Stimulated activated CD4-positive, alpha-beta T cell treated with anti-CD3 and anti-CD28 coated beads, TNF-alpha, amount 100 ng/mL, for 24 hours (primary cell): ENCODE results near the gene KCNIP4.

Experiments used
- DNase-seq, 3 experiments: peaks; one replicate each; pipeline ENCODE4 v3.0.0-alpha.2; 2020; ENCODE audit warnings: low read depth in 3 of 3

Gene KCNIP4

GRCh38 chr4:21765810-21766407 is 182.7 kb downstream of the KCNIP4 start:
- peak in 1 of 3 experiments; percentile 4 for DNase-seq

- DNase-seq: no peak
Measured at GRCh38 chr4:21763855-21764254, 184.7 kb downstream of the KCNIP4 start.

DNA sequence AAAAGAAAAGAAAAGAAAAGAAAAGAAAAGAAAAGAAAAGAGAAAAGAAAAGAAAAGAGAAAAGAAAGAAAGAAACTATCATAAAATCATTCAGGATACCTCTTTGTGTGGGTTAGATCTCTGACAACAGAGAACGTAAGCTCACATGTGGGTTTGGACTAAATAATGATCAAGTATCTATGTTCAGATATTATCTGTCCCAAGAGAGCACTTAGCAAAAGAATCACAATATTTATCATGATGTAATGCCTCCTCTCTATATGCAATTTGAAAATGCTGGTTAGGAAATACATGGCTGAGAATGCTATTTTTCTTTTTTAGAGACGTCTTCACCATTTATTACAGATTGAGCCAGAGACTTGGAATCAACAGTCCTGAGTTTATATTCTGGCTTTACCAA is 191.3 kb downstream of the KCNIP4 start:
- no peak for DNase-seq

GRCh38 chr4:21753084-21753760 is 195.3 kb downstream of the KCNIP4 start:
- no peak for DNase-seq

DNA sequence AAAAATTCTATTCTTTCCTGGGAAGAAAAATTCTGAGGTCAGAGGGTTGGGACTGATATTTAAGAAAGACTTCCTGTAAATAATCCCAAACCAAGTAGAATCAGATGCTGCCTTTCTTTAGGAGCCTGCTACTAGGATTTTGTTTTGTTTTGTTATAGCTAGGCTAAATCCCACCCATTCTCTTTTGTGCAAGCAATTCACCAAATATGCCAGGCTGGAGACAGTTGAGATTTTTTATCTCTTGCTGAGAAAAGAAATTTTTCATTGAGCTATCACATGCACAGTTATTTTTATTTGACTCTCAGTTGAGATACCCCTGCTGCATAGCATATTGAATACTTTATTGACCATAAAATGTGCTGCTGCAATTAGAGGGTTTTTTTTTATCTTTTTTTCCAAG is 196.0 kb downstream of the KCNIP4 start:
- DNase-seq: no peak

GRCh38 chr4:21749924-21750323 is 198.6 kb downstream of the KCNIP4 start:
- no peak for DNase-seq

- no peak for DNase-seq
Measured at GRCh38 chr4:21749412-21749811, 199.2 kb downstream of the KCNIP4 start.

DNA sequence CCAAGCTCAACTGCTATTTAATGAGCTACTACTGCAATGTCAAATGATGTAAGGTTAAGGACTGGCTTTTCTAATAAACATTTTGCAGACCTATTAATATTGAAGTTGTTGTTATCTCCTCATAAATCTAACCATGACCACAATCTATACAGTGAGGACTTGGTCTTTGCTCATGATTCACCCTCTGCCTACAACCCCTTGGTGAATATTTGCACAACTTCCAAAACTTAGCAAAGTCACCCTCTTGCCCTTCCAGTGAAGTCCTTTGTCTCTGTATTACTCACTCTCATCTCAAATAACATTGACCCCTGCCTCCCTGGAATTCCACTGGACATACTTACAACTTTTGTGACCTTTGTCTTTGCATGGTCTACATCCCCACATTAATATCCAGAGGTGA is 204.5 kb downstream of the KCNIP4 start:
- no peak for DNase-seq

DNA sequence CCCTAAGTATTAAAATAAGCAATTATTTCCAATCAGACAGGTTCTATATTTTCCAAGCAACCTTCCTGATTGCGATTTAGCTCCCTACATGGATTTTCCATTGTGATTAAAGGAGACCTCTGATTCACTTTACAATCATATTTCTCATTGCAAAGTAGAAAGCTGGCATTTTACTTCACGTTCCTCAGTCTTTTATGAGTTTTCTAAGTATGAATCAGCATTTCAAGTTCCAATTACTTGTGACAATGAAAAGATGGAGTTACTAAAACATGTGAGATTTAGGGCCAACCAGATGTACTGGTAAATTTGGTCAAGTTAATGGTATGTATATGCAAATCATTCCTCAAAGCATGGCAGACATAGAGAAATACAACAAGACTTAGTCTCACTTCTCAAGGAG is 206.2 kb downstream of the KCNIP4 start:
- no peak for DNase-seq

- no peak for DNase-seq
Measured at GRCh38 chr4:21738821-21739220, 209.8 kb downstream of the KCNIP4 start.

GRCh38 chr4:21735866-21736265 is 212.7 kb downstream of the KCNIP4 start:
- DNase-seq: no peak

DNA sequence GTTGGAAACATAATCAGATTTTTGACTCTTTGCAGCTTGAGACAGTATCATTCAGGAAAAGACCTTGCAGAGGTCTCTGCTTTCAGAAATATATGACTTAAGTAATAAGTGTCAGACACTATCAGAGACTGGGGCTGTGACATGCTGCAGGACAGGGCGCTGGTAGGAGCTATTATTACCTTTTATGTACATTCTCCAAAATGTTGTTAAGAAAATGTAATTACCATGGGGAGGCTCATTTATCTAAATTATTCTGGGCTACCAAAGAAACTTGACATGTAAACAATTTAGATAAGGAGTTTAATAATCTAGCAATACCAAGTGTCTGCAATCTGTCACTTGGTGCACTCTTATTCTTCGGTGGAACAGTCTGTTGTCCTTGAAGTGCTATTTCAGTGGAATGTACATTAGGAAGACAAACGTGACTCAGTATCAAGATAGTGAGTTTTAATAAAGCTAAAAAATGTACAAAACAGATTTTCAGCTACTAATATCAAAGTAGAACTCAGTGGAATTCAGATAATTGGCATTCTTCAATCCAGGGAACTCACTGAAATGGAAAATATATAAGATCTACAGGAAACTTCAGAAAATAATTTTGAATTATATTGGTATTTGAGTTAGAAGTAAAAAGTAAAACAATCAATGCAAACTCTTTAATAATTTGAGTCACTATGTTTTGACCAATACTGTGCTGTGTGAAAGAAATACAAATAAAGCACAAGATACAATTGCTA is 214.5 kb downstream of the KCNIP4 start:
- no peak for DNase-seq

- no peak for DNase-seq
Measured at GRCh38 chr4:21728304-21728703, 220.3 kb downstream of the KCNIP4 start.

- DNase-seq: no peak
Measured at GRCh38 chr4:21726255-21726815, 222.2 kb downstream of the KCNIP4 start.

GRCh38 chr4:21722157-21722839 is 226.3 kb downstream of the KCNIP4 start:
- DNase-seq: no peak

DNA sequence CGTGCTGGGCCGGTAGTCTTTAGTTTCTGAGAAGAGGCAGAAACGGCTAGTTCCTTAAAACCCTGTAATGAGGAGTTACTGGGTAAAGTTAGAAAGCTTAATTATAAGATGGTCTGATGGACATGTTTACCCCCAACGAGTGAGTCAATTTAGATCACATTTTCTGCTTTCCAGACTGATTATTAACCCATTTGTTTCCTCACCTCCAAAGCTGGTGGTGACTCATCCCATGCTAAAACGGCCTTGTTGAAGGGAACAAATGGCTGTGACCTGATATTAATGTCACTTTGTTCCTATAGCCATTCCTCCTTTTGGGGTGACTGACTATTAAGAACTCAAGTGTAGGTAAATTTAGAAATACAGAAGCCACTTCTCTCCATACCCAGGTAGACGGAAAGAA is 232.0 kb downstream of the KCNIP4 start:
- DNase-seq: no peak

DNA sequence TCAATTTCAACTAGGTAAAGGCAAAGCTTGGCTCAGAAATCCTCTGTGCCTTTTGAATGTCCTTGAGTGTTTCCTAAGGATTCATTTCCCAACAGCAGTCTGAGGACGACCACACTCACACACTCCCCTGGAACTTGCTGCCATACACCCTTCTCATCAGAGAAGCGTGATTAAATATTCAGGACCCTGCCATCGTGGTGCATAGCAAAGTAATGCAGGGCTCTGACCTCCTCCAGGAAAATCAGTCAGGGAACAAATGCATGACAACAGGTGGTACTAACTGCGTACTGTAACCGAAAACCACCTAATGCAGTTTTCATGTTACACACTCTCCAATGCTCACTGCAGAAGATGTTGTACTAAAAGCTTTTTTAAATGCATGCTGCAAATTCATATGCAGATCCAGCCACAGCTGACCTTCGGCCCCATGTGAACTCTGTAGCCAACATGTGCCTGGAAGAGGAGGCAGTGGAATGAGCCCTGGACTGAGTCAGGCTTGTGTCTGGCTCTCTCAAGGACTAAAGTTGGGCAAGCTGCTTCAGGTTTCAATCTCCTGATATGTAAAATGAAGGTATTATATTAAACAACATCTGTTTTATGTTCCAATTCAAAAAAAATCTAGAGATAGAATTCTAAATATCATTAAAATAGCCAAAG is 238.3 kb downstream of the KCNIP4 start:
- no peak for DNase-seq

GRCh38 chr4:21709761-21710160 is 238.8 kb downstream of the KCNIP4 start:
- no peak for DNase-seq

GRCh38 chr4:21709031-21709430 is 239.5 kb downstream of the KCNIP4 start:
- no peak for DNase-seq

GRCh38 chr4:21699446-21699845 is 249.1 kb downstream of the KCNIP4 start:
- no peak for DNase-seq

DNA sequence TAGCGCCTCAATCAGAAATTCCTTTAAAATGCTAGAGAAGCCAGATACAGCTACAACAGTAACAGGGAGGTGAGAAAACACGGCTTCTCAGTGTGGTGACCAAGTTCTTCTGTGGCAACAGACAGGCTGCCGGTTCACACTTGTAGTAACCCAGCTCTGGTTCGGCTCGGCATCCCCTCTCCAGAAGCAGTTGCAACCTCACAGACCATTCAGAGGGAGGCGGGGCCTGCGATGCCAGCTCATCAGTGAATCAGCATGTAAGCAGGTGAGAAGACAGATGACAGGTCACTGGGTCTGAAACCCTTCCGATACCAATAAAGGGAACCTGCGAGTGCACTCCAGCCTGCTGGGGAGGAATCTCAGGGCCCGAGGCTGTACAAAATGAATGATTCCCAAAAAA is 251.0 kb downstream of the KCNIP4 start:
- DNase-seq: no peak

DNA sequence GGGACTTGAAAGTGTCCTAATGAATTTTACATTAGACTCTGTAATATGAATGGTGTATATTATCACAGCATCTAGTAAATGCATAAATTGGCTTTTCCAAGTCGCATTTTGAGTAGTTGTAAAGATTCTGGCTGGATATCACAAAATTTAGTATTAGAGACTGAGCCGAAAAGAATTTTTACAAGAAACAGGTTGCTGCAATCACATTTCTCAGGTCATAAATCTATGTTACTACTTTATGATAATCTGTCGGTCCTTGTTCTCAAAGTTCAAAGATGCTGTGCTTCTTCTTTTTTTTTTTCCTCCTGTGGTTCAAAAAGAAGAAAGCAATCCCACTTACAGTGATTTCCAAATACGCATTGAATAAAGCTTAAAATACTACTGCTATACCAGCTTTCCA is 253.4 kb downstream of the KCNIP4 start:
- no peak for DNase-seq
